ENCODE measurements around the gene E2F2.

- TF ChIP-seq CTCF (IDR thresholded peaks at IDR 0.05): no peak
- TF ChIP-seq POLR2A (IDR thresholded peaks at IDR 0.05): no peak
These were observed 61.6 kb downstream of the E2F2 start for GRCh38 chr1:23469372-23469982.

All from heart left ventricle (tissue), 13 donors.